Measurements from ENCODE around the gene APC.
A peak's percentile ranks its signal among the peaks of the same experiment; 100 is the strongest.

The APC gene

GRCh38 chr5:112707187-112708102 lies 30.2 kb upstream of the APC start:
- Histone ChIP-seq H2AFZ (peak overlapping the region; percentile 98), H3K4me2 (ENCODE audit: low read length) (peak overlapping the region; percentile 88), H3K27ac (peak overlapping the region; percentile 85), H3K9me3 (ENCODE audit: control insufficient read depth, low read length) (no peaks in the 10 kb centered on the region), H3K27me3 (ENCODE audit: control insufficient read depth, insufficient read depth, low read length) (no peaks in the 10 kb centered on the region), H3K4me1 (peaks cover 11% of the 10 kb centered on the region), H3K36me3 (ENCODE audit: control insufficient read depth, insufficient read depth, low read length) (no peaks in the 10 kb centered on the region), H3K9ac (peak overlapping the region; percentile 97), H3K4me3 (ENCODE audit: low read depth, low read length) (peak overlapping the region; percentile 88), H3K79me2 (peaks cover 51% of the 10 kb centered on the region)
- peak; percentile 6 for TF ChIP-seq CTCF (IDR thresholded peaks at IDR 0.05)

GRCh38 chr5:112708103-112708622 lies 29.5 kb upstream of the APC start:
- Histone ChIP-seq H3K4me2 (ENCODE audit: low read length) (peak overlapping the region; percentile 88), H3K27ac (peak overlapping the region; percentile 85), H3K9me3 (ENCODE audit: control insufficient read depth, low read length) (no peaks in the 10 kb centered on the region), H3K27me3 (ENCODE audit: control insufficient read depth, insufficient read depth, low read length) (no peaks in the 10 kb centered on the region), H3K4me1 (peaks cover 11% of the 10 kb centered on the region), H3K79me2 (peaks cover 57% of the 10 kb centered on the region), H2AFZ (peak overlapping the region; percentile 98), H3K4me3 (ENCODE audit: low read depth, low read length) (peak overlapping the region; percentile 88), H3K9ac (peak overlapping the region; percentile 97), H3K36me3 (ENCODE audit: control insufficient read depth, insufficient read depth, low read length) (no peaks in the 10 kb centered on the region)
- no peak for TF ChIP-seq CTCF (IDR thresholded peaks at IDR 0.05)

GRCh38 chr5:112709416-112709815 lies 28.3 kb upstream of the APC start:
- Histone ChIP-seq H3K4me2 (ENCODE audit: low read length) (no peak overlapping the region), H3K79me2 (peaks cover 67% of the 10 kb centered on the region), H3K4me3 (ENCODE audit: low read depth, low read length) (no peak overlapping the region), H3K36me3 (ENCODE audit: control insufficient read depth, insufficient read depth, low read length) (no peaks in the 10 kb centered on the region), H3K9ac (no peak overlapping the region), H3K27ac (no peak overlapping the region), H3K4me1 (peaks cover 11% of the 10 kb centered on the region), H3K9me3 (ENCODE audit: control insufficient read depth, low read length) (no peaks in the 10 kb centered on the region), H3K27me3 (ENCODE audit: control insufficient read depth, insufficient read depth, low read length) (no peaks in the 10 kb centered on the region), H2AFZ (no peak overlapping the region)
- TF ChIP-seq CTCF (IDR thresholded peaks at IDR 0.05): no peak

- no peak overlapping the region for H3K27ac ChIP-seq
- H3K4me1 ChIP-seq: peaks cover 11% of the 10 kb centered on the region
- no peak overlapping the region for H3K4me3 ChIP-seq (ENCODE audit: low read depth, low read length)
- TF ChIP-seq CTCF (IDR thresholded peaks at IDR 0.05): no peak
- no peaks in the 10 kb centered on the region for H3K36me3 ChIP-seq (ENCODE audit: control insufficient read depth, insufficient read depth, low read length)
- no peak overlapping the region for H3K4me2 ChIP-seq (ENCODE audit: low read length)
- H3K9ac ChIP-seq: no peak overlapping the region
- H2AFZ ChIP-seq: no peak overlapping the region
- H3K9me3 ChIP-seq (ENCODE audit: control insufficient read depth, low read length): no peaks in the 10 kb centered on the region
- peaks cover 67% of the 10 kb centered on the region for H3K79me2 ChIP-seq
- no peaks in the 10 kb centered on the region for H3K27me3 ChIP-seq (ENCODE audit: control insufficient read depth, insufficient read depth, low read length)
These were observed 26.8 kb upstream of the APC start for GRCh38 chr5:112710896-112711295.

Measured in parathyroid adenoma (tissue), 2 donors.